ENCODE results near the gene PHRF1. TPM values are rescaled to one million over a fixed set of nuclear protein-coding genes. Genes with fewer than 3 reads are reported as not detected.

Gene PHRF1
- polyA plus RNA-seq, 1 donor from 2014 or later, result 8.5 TPM

DNA sequence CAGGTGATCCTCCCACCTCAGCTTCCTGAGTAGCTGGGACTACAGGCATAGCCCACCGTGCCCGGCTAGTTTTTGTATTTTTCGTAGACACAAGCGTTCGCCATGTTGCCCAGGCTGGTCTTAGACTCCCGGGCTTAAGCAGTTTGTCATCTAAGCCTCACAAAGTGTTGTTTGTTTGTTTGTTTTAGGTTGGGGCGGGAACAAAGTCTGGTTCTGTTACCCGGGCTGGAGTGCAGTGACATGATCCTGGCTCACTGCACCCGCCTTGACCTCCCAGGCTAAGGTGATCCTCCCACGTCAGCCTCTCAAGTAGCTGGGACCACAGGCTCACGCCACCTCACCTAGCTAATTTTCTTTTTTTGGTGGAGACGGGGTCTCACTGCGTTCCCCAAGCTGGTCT, 26.9 kb downstream of the PHRF1 start:
- Histone ChIP-seq H3K36me3 (ENCODE audit: insufficient read depth, low read length) (no peaks in the 10 kb centered on the region), H3F3A (ENCODE audit: insufficient read depth, low read length, poor library complexity, severe bottlenecking) (no peaks in the 10 kb centered on the region), H2AFZ (ENCODE audit: low read depth, low read length) (no peak overlapping the region), H3K9me3 (ENCODE audit: low read length) (no peaks in the 10 kb centered on the region), H3K4me3 (ENCODE audit: low read length) (no peak overlapping the region), H3K4me2 (ENCODE audit: low read length) (no peak overlapping the region), H3K9ac (ENCODE audit: low read length) (no peak overlapping the region), H4K20me1 (ENCODE audit: insufficient read depth) (no peaks in the 10 kb centered on the region), H3K79me2 (replicated peaks; ENCODE audit: insufficient read depth, low read length) (no peaks in the 10 kb centered on the region), H3K27me3 (ENCODE audit: insufficient read depth, low read depth, low read length) (no peaks in the 10 kb centered on the region), H3K9me2 (ENCODE audit: insufficient read depth, low read length) (no peaks in the 10 kb centered on the region), H3K27ac (ENCODE audit: low read length) (no peak overlapping the region)
- no peak for TF ChIP-seq SMC3 (conservative IDR thresholded peaks at IDR 0.05; ENCODE audit: poor library complexity)
- TF ChIP-seq MXI1 (conservative IDR thresholded peaks at IDR 0.05; ENCODE audit: poor library complexity, severe bottlenecking), result no peak
- no peak for TF ChIP-seq RAD21 (conservative IDR thresholded peaks at IDR 0.05)
- no peak for TF ChIP-seq EP300 (conservative IDR thresholded peaks at IDR 0.05; ENCODE audit: poor library complexity, severe bottlenecking)
- TF ChIP-seq, protein P1, sequence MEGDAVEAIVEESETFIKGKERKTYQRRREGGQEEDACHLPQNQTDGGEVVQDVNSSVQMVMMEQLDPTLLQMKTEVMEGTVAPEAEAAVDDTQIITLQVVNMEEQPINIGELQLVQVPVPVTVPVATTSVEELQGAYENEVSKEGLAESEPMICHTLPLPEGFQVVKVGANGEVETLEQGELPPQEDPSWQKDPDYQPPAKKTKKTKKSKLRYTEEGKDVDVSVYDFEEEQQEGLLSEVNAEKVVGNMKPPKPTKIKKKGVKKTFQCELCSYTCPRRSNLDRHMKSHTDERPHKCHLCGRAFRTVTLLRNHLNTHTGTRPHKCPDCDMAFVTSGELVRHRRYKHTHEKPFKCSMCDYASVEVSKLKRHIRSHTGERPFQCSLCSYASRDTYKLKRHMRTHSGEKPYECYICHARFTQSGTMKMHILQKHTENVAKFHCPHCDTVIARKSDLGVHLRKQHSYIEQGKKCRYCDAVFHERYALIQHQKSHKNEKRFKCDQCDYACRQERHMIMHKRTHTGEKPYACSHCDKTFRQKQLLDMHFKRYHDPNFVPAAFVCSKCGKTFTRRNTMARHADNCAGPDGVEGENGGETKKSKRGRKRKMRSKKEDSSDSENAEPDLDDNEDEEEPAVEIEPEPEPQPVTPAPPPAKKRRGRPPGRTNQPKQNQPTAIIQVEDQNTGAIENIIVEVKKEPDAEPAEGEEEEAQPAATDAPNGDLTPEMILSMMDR (IDR thresholded peaks at IDR 0.05; ENCODE audit: poor library complexity, severe bottlenecking), result no peak
- no peak for TF ChIP-seq POLR2AphosphoS5 (IDR thresholded peaks at IDR 0.05)
- TF ChIP-seq TAF1 (IDR thresholded peaks at IDR 0.05; ENCODE audit: low read depth), result no peak
- no peak for TF ChIP-seq EZH2 (IDR thresholded peaks at IDR 0.05; ENCODE audit: borderline replicate concordance, insufficient read depth, low read length, poor library complexity, severe bottlenecking)
- TF ChIP-seq, protein P2, sequence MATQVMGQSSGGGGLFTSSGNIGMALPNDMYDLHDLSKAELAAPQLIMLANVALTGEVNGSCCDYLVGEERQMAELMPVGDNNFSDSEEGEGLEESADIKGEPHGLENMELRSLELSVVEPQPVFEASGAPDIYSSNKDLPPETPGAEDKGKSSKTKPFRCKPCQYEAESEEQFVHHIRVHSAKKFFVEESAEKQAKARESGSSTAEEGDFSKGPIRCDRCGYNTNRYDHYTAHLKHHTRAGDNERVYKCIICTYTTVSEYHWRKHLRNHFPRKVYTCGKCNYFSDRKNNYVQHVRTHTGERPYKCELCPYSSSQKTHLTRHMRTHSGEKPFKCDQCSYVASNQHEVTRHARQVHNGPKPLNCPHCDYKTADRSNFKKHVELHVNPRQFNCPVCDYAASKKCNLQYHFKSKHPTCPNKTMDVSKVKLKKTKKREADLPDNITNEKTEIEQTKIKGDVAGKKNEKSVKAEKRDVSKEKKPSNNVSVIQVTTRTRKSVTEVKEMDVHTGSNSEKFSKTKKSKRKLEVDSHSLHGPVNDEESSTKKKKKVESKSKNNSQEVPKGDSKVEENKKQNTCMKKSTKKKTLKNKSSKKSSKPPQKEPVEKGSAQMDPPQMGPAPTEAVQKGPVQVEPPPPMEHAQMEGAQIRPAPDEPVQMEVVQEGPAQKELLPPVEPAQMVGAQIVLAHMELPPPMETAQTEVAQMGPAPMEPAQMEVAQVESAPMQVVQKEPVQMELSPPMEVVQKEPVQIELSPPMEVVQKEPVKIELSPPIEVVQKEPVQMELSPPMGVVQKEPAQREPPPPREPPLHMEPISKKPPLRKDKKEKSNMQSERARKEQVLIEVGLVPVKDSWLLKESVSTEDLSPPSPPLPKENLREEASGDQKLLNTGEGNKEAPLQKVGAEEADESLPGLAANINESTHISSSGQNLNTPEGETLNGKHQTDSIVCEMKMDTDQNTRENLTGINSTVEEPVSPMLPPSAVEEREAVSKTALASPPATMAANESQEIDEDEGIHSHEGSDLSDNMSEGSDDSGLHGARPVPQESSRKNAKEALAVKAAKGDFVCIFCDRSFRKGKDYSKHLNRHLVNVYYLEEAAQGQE (IDR thresholded peaks at IDR 0.05; ENCODE audit: borderline replicate concordance), result no peak

DNA sequence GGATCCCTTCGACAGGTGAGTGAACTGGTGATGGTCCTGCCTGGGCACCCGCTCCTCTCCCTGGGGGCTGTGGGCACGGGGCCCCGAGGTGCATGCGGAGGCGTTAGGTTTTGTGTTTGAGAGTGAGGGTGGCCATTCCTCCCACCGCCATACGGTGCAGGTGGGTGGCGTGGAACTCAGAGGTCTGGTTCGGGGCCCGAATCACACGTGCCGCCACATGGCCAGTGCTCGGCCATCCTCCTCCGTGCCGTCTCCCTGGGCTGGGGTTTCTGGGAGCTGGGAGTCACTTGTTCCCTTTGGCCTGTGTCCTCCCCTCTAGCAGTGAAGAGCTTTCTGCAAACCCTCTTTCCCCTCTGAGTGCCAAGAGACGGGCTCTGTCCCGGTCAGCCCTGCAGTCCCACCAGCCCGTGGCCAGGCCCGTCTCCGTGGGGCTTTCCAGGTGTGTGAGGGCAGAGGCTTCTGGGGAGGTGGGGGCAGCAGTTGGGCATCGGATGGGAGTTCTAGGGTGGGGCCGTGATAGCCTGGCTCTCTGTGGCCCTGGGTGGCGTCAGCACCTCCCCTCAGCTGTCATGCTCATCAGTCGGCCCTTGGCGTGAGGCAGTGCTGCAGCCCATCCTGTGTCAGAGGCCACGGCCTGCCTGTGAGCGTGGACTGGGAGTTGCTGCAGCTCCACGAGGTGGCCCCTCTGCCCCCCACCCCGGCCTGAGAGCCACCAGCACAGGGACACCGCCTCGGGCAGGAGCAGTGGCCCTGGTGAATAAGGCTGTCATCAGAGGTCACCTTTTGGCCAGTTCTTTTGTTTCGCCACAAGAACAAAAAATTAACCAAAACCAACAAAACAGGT, 29.2 kb downstream of the PHRF1 start:
- H3F3A ChIP-seq (ENCODE audit: insufficient read depth, low read length, poor library complexity, severe bottlenecking), result no peaks in the 10 kb centered on the region
- no peaks in the 10 kb centered on the region for H4K20me1 ChIP-seq (ENCODE audit: insufficient read depth)
- no peaks in the 10 kb centered on the region for H3K27me3 ChIP-seq (ENCODE audit: insufficient read depth, low read depth, low read length)
- no peaks in the 10 kb centered on the region for H3K36me3 ChIP-seq (ENCODE audit: insufficient read depth, low read length)
- H3K9me3 ChIP-seq (ENCODE audit: low read length), result no peaks in the 10 kb centered on the region
- no peak overlapping the region for H3K27ac ChIP-seq (ENCODE audit: low read length)
- no peak overlapping the region for H3K9ac ChIP-seq (ENCODE audit: low read length)
- no peak overlapping the region for H2AFZ ChIP-seq (ENCODE audit: low read depth, low read length)
- no peak overlapping the region for H3K4me3 ChIP-seq (ENCODE audit: low read length)
- H3K9me2 ChIP-seq (ENCODE audit: insufficient read depth, low read length), result no peaks in the 10 kb centered on the region
- no peaks in the 10 kb centered on the region for H3K79me2 ChIP-seq (replicated peaks; ENCODE audit: insufficient read depth, low read length)
- no peak overlapping the region for H3K4me2 ChIP-seq (ENCODE audit: low read length)
- no peak for TF ChIP-seq POLR2AphosphoS5 (IDR thresholded peaks at IDR 0.05)
- no peak for TF ChIP-seq EP300 (conservative IDR thresholded peaks at IDR 0.05; ENCODE audit: poor library complexity, severe bottlenecking)
- no peak for TF ChIP-seq MXI1 (conservative IDR thresholded peaks at IDR 0.05; ENCODE audit: poor library complexity, severe bottlenecking)
- TF ChIP-seq, protein P1 (IDR thresholded peaks at IDR 0.05; ENCODE audit: poor library complexity, severe bottlenecking), result no peak
- no peak for TF ChIP-seq TAF1 (IDR thresholded peaks at IDR 0.05; ENCODE audit: low read depth)
- TF ChIP-seq, protein P2 (IDR thresholded peaks at IDR 0.05; ENCODE audit: borderline replicate concordance), result no peak
- TF ChIP-seq EZH2 (IDR thresholded peaks at IDR 0.05; ENCODE audit: borderline replicate concordance, insufficient read depth, low read length, poor library complexity, severe bottlenecking), result no peak
- no peak for TF ChIP-seq SMC3 (conservative IDR thresholded peaks at IDR 0.05; ENCODE audit: poor library complexity)
- no peak for TF ChIP-seq RAD21 (conservative IDR thresholded peaks at IDR 0.05)
